CMK (cell line): Measurements from ENCODE around the gene KRT83.
"Not testable (repeated sequence)": the region's sequence is repeated elsewhere in the genome, so short reads cannot be mapped to it uniquely, and the experiment has no call there.

Source experiments
- DNase-seq: peaks from one replicate; pipeline ENCODE4 v3.0.0-alpha.2; 2010; ENCODE audit warnings: low read depth

Gene KRT83

DNA sequence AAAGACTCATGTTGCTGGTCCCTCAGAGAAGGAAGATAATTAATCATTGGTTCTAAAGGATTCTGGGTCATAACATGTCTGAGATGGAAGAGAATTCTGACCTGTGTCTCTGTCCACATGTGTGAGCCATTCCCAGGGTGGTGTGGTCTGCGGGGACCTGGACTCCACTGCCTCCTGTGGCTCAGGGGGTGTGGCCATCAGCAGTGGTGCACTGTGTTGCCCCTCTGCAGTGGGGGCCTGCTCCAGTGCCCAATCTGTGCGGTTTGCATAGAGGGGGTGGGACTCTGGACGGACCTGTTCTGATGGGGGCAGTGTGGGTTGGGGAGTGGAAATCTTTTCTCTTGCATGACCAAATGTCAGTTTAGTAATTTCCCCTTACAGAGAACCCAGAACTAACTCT is 32.6 kb upstream of the KRT83 start:
- DNase-seq = no peak

DNA sequence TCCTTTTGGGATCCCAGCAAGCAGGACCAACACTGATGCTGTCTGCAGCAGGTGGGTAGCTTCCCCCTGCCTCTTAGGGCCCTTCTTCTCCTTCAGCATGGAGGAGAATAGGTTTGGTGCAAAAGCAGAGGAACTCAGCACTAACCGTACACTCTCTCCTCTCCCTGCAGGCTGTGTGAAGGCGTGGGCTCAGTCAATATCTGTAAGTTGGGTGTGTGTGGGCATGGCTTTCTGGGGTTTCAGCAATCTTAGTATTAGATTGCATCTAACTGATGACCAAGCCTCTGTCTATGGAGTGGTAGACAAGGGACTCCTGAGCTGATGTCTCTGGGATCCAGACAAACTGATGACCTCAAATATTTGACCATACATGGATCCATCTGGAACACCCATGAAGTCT is 31.8 kb upstream of the KRT83 start:
- no peak for DNase-seq

DNA sequence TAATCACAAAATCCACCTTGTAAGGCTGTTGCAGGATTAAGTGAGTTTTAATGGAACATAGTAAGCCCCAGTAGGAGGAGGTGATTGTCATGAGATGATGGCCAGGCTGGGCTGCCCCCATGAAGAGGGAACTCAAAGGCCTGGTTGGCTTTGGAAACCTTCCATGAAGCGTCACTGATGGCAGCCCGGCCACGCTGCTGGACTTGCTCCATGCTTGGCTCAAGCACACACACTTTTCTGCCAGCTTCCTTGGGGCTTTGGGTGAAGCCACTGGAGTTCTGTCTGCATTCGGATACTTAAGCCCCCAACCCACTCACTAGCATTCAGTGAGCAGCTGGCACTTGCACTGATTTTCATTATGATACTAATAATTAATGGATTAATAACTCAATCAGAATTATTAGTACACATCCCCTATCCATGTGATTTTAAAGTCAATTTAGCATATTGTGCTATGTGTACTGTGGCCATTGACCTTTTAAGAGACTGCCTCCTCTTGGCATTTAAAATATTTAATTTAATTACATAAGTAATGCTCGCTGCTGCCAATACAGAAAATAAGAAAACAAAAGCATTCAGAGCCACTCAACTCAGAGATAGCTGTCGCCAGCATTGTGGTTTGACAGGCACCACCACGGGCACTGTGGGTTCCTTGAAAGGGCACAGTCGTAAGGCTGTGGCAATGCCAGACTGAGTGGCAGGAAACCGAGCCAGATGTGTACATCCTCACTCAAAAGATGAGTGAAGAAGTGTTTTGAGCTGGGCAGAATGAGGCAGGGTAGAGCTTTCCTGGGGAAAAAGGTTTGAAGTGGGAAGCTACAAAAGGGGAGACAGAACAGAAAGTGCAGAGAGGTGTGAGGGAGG is 30.2 kb upstream of the KRT83 start:
- no peak for DNase-seq

- DNase-seq = no peak
These were observed 29.6 kb upstream of the KRT83 start for GRCh38 chr12:52350786-52351185.

DNA sequence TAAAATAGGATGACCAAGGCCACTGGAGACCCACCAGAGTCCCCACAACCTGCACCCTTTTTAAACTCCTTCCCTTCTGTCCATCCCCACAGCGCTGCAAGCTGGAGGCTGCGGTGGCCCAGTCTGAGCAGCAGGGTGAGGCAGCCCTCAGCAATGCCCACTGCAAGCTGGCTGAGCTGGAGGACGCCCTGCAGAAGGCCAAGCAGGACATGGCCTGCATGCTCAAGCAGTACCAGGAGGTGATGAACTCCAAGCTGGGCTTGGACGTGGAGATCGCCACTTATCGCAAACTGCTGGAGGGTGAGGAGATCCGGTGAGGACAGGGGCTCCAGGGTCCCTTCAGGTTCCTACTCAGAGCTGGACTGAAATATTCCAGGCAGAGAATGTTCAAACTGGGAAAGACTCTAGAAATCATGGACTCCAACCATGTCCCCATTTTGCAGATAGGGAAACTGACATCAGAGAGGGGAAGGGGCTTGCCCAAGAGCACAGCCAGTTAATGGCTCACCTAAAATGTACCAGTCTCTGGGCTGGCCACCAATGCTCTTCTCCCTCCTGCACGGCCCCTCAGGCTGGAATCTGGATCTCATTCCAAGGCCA is 28.9 kb upstream of the KRT83 start:
- no peak for DNase-seq

GRCh38 chr12:52349196-52349595 is 28.0 kb upstream of the KRT83 start:
- no peak for DNase-seq

DNA sequence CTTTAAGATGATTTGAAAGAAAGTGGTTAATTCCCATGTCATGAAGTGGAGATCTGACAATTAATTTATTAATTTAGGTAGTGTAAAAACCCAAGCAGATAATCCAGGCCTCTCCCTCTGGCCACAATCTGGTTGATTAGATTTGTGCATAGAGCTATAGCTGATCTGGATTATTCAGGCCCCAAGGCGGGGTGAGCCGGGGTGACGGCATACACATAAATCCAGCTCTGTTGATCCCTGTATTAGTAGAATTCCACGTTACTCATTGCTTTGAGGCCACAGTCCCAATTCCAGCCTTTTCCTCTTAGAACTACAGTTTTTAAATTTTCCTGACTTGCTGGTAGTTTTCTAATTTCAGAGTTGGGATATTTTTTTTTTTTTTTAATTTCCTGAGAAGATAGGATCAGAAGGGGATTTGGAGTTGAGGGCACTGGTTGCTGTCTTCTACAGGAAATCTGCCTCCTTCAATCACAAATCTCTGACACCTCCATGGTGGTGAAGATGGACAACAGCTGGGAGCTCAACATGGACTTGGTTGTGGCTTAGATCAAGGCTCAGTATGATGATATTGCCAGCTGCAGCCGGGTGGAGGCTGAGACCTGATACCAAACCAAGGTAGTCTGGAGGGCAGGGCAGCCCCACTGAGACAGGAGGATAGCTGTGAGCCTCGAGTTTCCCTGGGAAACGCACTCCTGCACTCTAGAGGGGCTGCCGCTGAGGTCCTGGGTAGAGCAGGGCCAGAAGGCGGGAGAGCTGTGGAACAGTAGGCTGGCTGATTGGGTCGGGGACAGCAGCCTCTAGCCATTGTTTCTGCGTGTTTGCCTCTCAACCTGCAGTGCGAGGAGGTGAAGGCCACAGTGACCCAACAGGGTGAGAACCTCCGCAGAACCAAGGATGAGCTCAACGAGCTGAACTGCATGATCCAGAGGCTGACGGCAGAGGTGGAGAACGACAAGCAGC is 26.6 kb upstream of the KRT83 start:
- DNase-seq = no peak

DNA sequence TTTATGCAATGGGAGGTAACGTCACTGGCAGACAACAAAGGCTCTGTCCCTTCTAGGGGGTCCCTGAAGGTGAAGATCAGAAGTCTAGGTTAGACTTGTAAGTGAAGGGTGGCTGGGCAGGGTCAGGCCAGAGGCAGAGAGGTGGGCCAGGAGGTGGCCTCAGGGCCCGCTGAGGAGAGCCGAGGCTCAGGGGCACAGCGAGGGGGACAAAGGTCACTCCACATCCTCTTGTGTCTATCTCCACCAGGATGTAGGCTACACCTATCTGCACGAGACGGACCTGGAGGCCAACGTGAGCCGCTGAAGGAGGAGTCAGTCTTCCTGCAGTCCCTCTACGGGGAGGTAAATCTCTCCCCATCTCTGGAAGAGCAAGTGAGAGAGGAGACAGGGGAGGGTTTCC is 25.8 kb upstream of the KRT83 start:
- DNase-seq = no peak

GRCh38 chr12:52346593-52346992 is 25.4 kb upstream of the KRT83 start:
- DNase-seq = no peak

DNA sequence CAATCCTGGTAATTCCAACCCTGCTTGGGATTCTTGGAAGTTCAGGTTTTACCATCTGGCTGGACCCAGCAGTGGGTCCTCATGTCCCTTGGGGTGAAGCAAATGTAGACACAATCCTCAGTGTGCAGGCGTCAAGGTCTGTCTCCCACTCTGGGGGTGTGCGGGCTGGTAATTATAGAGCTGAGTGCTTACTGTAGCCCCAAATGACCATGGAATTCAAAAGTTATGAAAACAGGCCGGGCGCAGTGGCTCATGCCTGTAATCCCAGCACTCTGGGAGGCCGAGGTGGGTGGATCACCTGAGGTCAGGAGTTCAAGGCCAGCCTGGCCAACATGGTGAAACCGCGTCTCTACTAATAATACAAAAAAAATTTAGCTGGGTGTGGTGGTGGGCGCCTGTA is 23.8 kb upstream of the KRT83 start:
- DNase-seq = not testable (repeated sequence)

- DNase-seq = no peak
These were observed 22.9 kb upstream of the KRT83 start for GRCh38 chr12:52344111-52344510.

GRCh38 chr12:52343550-52343949 is 22.4 kb upstream of the KRT83 start:
- DNase-seq = no peak

- DNase-seq = no peak
These were observed 21.7 kb upstream of the KRT83 start for GRCh38 chr12:52342781-52343490.

DNA sequence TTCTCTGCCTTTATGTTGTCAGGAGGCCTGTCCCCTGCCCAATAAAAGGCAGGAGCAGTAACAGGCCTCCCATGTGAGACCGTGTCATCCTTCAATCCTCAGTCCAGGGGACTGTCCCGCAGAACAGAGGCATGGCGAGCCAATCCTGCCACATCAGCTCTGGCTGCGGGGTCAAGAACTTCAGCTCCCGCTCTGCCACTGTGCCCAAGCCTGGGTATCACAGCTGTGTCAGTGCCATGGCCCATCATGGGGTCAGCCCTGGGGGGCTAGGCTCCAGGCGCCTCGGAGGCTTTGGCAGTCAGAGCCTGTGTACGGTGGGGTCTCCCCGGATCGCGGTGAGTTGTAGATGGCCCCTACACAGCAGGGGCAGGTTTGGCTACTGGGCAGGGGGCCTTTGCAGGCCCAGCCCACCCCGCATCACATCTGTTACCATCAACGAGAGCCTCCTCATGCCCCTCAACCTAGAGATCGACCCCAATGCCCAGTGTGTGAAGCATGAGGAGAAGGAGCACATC is 19.9 kb upstream of the KRT83 start:
- DNase-seq = no peak

DNA sequence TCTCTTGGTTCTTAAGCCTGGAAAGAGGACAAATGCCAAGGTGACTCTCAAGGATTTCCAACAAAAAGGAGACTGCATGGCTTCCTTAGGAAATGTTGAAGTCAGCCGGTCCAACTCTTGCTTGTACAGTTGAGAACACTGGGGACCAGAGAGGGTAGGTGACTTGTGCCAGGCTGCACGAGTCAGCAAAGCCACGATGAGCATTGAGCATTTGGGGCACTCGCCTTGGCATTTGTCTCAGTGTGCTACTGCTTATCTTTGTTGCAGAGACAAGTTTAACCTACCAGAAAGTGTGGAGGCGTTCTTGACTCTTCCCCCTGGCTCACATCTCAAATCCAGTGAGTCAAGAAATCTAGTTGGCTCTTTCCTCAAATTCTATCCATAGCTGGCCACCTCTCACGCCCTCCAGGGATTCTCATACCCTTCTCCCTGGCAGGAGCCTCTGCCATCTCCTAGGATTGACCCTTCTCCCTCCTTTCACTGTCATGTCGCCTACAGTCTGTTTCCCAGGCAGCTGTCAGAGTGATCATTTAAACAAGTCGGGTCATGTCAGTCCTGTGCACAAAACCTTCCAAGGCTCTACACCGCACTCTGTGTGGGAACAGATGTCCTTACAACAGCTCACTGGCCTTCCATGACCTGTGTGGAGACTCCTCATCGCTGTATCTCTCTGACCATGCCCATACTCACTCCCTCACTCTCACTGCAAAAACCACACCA is 17.2 kb upstream of the KRT83 start:
- DNase-seq = no peak

- DNase-seq = no peak
These were observed 15.9 kb upstream of the KRT83 start for GRCh38 chr12:52337054-52337453.

- DNase-seq = no peak
These were observed 15.4 kb upstream of the KRT83 start for GRCh38 chr12:52336641-52337040.

DNA sequence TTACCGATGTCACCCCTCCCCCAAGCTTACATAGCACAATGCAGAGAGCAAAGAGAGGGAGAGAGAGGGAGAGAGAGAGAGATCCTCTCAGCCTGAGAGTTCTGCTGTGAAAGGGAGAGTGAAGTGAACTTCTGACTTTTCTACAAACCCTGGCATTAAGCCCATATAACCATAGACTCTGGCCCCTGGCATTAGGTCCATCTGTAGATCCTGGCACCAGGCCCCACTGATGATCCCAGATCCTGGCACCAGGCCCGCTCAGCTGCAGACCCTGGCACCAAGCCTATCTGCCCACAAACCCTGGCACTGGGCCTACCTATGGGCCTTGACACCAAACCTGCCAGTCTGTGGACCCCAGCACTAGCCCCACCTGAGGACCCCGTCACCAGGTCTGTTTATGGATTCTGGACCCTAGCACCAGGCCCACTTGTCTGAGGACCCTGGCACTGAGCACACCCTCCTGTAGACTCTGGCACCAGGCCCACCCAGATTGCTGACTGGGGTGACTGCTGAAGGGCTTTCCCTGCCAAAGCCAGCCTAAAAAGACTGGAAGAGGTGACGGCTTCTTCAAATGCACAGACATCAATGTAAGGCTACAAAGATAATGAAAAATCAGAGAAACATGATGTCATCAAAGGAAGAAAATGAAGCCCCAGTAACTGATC is 14.5 kb upstream of the KRT83 start:
- no peak for DNase-seq

- DNase-seq = no peak
These were observed 13.0 kb upstream of the KRT83 start for GRCh38 chr12:52334185-52334584.

GRCh38 chr12:52333321-52333720 is 12.1 kb upstream of the KRT83 start:
- DNase-seq = no peak

- no peak for DNase-seq
These were observed 11.2 kb upstream of the KRT83 start for GRCh38 chr12:52332381-52332780.
